Measurements from ENCODE around the gene SKI.
"Not testable (repeated sequence)": the region's sequence is repeated elsewhere in the genome, so short reads cannot be mapped to it uniquely, and the experiment has no call there.

The SKI gene

DNA sequence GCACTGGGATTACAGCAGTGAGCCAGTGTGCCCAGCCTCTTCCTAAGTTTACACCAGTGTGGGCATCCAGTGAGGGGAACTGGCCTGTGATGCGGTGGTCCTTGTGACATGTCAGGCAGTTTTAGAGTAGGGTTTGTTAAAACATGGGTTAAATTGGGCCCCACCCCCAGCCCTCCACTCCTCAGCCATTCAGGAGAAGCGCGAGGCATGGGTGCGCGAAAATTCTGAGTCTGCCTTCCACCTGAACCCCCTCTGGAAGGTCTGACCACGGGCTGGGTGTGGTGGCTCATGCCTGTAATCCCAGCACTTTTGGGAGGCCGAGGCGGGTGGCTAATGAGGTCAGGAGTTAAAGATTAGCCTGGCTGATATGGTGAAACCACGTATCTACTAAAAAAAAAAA, 51.7 kb downstream of the SKI start:
- no peak for DNase-seq

DNA sequence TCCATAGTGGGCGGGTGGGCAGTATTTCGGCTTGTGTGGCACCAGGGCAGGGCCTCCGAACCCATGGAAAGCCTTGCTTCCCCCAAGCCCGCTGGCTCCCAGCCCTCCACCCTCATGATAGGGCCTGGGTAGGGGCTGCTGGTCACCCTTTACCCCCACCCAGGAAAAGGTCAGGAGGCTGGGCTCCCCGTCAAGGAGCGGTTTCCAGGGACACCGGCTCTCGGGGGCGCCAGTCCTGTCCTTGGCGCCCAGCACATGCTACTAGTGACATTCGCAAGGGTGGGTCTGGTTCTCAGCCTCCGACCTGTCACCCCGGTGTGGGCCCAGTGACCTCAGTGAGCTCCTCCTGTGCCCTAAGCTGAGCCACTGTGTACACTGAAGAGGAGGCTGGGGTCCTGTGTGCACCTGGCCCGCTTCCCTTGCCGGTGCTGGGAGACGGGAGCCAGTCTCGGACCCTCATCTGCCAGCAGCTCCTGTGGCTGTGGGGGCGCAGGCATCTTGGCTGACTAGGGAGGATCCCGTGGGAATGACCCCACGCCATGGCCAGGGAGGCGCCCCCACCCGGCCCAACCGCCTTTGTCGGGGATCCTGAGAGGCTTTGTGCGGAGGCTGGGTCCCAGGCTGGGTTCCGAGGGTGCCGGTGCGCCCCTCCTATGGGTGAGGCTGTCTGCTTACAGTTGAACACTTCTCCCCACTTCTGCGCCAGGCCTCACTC, 54.6 kb downstream of the SKI start:
- DNase-seq, result no peak

DNA sequence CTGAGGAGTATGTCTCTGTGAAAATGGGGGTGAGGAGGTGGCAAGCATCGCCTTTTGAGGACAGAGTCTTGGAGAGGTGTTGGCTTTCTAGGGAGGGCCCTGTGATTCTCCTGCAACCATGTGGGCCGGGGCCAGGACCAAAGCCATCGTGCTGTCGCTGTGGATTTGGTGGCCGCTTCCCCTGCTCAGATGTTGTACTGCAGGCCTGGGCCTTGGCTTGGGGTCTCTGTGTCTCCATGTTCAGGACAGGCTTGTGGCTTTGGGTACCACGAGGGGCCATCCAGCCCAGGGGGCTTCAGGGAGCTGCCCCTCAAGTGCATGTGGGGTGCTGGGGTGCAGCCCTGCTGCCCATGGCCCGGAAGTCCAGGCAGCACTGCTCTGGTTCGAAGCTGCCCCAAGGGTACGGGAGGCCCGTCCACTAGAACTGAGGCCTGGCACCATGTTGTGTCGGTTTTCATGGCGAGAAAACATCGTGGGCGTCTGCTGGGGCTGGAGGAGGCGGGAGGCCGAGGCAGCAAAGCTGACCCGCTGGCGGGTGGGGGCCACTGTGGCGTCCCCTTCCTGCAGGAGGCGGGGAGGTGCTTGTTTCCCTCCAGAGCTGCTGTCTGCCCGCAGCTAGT, 55.4 kb downstream of the SKI start:
- DNase-seq, result no peak

DNA sequence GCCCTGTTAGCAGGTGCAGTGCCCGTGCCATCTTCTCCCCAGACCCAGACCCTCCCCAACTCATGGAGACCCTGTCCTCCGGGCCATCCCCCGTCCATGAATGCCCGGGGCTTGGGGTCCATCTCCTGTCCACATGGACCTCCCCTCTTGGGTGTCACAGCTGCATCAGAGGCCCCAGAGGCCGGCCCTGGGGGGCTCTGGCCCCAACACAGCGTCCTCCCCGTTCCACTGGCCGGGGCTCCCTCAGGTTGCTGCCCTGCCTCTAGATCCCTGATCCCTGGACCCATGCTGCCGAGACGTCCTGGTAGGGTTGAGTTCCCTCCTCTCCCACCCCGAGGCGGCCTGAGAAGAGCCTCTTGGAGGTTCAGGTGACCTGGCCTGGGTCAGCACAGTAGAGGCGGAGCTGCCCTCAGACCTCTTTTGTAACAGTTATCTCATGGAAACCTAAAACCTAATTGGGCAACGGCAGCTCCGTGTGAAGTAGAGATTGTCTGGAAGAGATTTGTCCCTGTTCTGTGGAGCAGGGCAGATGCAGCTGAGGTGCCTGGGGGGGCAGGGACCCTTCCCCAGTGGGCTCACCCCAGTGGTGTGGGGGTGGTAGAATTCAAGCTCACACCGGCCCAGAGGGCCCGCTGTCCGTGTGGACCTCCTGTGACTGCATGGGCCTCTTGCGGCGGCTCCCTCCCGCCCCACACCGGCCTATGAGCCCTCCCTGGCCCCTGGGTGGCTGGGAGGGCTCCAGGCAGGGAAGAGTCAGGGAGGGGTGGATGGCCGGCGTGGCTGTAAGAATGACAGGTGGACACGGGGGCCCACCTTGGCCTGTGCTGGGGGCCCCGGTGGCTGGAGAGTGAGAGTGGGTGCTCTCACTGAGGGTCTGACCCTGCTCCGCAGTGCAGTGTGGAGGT, 56.1 kb downstream of the SKI start:
- no peak for DNase-seq

DNA sequence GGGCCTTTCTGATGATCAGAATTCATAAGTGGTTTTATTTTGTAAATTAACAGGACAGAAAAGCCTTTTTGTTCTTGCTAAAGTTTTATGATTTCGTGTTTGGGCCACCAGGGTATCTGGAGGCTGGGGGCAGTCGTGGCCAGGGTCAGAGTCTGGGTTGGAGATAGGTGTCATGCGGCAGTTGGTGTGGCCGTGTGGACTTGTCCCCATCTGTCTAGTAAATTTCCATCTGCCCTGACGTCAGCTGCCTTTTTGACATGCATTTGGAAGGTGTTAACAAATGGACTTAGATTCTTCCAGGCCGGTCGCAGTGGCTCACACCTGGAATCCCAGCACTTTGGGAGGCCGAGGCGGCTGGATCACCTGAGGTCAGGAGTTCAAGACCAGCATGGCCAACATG, 56.8 kb downstream of the SKI start:
- DNase-seq, result no peak

DNA sequence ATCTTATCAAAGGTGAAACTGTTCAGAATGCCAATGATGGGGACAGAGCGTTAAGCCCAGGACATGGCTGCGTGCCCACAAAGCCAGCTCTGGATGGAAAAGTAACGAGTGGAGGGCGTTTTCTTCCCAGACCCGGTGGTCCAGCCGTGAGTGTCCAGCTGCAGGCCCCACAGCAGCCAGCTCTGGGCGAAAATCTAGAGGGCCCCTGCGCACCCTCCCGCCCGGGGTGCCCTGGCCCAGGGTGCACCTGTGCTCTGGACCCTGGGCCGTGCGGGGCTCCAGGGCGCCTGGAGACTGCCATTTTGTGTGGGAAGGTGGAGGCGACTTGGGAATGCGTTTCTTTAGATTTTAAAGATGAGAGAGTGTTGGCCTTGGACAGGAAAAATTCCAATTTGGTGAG, 58.8 kb downstream of the SKI start:
- no peak for DNase-seq

DNA sequence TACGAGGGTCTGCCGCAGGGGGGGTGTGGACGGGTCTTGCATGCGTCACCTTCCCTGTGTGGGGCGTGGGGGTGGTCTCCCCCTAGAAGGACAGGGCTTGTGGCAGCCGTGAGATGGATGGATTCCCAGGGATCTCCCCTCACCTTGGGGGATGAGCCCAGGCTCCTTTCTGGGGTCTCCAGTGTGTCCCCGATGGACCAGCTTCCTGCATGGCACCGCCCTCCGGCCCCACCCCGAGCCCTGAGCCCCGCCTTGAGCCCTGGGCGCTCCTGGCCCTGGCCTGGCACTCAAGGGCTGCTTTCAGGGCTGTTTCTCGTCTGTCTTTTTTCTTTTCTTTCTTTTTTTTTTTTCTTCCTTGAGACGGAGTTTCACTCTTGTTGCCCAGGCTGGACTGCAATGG, 59.5 kb downstream of the SKI start:
- DNase-seq, result no peak

DNA sequence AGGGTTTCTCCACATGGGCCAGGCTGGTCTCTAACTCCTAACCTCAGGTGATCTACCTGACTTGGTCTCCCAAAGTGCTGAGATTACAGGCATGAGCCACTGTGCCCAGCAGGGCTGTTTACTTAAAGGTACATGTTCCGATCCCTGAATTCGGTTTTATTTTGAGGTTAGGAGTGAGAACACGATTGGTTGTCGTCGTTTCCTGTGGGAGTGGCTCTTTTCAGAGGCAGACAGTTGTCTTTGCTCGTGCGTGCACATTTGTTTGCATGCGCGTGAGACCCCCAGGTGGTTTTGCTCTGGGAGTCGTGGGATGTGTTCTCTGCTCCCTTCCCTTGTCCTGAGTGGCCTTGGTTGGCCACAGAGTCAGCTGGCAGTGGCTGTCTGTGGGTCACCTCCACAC, 60.2 kb downstream of the SKI start:
- no peak for DNase-seq

DNA sequence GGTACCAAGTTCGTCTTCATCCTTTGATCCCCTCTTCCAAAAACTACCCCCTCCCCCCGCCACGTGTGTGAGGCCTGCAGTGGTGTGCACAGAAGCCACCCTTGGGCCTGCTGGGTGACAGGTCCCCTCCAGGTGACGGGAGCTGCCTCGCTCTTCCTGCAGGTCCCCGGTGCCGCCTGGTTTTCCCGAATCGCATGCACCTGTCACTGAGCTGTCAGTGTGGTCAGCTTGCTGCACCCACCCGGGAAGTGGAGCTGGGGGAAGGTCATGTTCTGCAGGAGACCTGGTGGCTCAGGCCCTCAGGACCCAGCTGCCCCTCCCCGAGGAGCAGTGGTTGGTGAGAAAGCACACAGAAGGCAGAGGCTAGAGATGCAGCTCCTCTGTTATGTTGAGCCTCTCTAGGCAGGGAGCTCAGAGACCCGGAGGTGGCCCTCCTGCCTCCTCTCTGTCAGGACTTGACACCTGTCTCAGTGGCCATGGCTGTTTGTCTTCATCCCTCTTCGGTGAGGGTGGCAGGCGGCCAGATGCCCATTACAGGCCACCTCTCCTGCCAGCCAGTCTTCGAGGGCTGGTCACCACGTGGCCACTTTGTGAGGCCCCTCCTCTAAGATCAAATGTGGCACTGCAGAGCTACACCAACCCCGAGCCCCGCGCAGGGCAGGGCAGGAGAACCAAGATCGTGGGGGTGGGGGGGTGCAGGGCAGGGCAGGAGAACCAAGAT, 60.9 kb downstream of the SKI start:
- no peak for DNase-seq

DNA sequence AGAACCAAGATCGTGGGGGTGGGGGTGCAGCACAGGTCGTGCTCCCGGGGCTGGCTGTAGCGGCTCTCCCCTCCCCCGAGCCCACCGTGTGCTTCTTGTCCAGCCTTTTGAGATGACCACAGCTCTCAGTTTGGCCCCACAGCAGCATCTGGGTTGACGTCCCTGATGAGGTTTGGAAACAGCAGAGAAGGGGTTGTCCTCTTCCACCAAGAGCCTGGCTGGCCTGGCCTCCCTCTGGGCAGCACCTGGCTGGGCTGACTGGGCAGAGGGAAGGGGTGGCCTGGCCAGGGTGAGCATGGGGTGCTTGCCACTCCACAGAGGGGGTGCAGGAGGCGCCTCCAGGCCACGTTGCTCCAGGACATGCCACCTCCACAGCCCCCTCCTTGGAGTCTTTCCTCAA, 61.5 kb downstream of the SKI start:
- no peak for DNase-seq

DNA sequence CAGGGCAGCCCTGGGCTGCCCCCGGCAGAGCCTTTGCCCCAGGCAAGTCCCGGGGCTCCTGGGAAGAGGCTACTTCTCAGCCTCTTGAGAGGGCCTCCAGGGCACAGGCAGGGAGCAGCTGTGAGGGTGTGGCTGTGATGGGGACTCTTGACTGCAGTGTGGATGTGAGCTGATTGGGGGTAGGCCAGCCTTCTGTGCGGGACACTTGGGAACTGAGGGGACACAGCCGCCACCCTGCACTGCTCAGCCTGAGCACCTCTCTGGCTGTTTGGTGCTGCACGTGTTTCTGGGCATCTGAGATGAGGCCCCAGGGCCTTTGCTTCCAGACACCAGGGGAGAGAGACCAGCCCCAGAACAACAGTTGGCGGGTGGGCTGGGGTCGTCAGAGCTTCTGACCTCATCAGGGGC, 62.1 kb downstream of the SKI start:
- no peak for DNase-seq

DNA sequence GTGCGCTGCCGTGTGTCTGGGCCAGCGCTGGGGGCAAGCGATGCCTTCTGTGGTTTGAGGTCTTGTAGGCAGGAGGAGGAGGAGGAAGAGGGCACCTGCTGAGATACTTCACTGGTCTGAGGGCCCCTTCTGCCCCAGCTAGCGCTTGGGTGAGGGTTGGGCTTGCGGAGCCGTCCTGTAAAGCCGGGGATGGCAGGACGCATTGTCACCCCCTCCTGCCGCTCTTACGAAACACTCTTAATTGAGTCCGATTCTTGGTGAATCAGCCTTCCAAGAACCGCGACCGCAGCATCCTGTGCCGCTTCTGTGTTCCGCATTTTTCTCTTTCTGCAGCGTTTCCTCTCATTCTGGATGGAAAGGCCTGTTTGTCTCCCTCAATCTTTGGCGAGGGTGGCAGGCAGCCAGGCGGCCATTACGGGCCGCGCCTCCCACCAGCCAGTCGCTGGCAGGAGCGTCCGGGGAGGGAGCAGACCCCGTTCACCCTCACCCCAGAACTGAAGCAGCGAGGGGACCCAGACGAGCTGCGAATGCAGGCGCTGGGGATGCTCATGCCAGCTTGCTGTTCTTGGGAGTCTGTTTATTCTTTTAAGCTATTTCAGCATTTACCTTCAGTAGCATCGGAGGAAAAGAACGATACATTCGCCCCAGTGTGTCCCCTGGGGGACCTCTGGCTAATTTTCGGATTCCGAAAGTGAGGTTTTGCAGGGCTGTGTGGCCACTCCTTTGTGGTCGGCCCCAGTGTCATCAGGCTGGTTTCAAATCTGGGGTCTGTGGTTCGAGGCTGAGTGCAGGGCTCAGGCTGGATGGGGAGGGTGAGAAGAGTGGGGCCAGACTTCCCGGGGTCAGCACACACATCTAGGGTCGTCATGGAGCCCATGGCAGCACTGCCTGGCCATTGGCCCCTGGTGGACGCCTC, 62.7 kb downstream of the SKI start:
- no peak for DNase-seq

DNA sequence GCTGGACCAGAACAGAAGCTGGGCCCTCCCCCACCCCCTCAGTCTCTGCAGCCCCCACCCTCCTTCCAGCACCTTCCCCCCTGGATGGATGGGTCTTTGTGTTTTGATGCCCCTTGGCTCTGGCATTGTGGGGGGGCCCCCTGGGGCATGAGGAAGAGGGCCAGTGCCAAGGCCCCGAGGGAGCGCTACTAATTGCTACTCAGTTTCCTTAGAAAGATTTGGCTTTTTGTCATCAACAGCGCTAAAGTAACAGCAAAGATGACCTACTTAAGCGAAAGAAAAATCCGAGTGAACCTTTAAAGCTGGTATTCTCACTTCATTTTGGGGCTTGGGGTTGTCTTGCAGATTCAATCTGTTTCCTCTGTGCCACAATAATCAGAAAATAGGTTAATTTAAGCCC, 63.5 kb downstream of the SKI start:
- no peak for DNase-seq

DNA sequence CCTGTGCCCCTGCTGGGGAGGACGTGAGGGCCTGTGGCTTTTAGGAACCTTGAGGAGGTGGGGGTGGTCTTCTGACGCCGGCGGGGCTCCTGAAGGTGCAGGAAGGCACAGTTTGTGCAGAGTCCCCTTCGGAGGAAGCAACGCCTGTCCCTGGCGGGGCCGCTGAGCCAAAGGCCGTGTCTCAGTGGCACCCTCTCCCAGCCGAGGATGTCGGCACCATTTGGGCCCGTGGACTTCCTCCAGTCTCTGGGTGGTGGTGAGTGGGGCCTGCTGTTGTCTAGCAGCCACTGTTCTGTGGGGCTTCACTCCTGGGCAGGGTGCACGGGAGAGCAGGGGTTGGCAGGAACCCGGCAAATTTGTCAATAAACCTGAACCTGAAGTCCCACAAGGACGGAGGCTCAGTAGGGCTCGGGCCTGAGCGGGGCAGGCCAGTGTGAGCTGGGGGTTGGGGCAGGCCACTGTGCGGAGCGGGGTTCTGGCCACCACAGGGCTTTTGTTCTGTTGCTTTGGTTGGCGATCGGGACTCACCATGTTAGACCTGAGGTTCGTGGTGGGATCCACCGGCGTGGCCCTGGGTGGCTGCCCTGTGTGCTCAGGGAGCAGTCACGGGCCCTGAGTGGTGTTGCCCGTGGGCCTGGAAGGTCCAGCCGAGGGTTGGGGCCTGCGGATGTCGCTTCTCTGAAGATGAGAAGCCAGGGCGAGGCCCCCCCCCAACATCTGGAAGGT, 64.8 kb downstream of the SKI start:
- no peak for DNase-seq

DNA sequence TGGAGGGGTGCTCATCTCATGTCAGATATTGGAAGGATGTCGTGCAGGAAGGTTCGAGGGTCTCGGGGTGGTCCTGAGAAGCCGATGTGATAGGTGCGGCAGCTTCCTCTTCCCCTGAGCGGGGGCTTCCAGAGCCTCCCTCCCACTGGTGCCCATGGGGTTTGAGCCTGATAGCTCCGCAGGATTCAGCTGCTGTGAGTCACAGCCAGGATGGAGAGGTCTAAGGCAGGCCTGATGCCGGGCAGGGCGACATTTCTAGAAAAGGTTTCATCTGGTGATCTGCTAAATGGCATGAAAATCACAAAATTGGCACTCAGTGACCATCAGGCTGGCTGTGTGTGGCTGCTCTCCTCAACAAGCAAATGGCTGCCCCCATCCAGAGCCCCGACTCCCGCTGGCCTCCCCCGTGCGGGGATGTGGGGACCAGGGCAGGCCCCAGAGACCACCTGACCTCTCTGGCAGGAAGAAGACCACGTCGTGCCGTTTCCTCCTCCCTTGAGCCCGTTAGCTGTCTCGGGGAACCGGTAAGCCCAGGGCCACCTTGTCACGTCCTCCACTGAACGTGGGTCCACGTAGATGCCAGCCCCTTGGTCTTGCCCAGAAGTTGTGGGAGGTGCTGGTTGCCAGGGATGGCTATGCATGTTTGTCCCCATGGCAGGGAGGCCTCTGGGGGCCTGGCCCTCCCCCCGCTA, 66.1 kb downstream of the SKI start:
- DNase-seq, result no peak

DNA sequence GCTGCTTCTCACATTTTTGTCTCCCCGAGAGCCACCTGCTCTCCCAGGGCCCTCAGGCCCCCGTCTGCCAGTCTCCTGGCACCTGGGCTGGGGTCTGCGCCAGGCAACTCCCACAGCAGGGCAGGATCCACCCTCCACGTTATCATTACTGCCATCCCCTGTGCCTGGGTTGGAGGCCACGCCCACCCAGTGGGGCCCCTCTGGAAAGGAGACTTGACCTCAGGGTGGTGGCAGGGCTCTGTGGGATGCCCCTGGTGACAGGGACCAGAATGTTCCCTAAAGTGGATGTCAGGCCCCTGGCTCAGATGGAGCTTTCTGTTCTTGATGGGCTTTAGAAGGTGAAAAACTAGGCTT, 66.6 kb downstream of the SKI start:
- DNase-seq, result no peak

DNA sequence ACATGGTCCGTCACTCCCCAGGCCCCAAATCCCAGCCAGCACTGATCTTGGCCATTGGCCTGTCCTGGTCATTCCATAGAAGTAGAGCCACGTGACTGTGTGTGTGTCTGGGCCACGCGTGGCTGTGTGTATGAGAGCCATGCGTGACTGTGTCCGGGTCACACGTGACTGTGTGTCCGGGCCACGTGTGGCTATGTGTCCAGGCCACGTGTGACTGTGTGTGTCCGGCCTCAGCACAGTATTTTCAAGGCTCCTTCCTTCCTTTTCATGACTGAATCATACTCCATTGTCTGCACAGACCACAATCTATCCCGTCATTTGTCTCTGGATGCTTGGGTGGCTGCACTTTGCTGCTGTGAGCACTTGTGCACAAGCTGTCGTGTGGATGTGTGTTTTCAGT, 67.4 kb downstream of the SKI start:
- DNase-seq, result no peak

DNA sequence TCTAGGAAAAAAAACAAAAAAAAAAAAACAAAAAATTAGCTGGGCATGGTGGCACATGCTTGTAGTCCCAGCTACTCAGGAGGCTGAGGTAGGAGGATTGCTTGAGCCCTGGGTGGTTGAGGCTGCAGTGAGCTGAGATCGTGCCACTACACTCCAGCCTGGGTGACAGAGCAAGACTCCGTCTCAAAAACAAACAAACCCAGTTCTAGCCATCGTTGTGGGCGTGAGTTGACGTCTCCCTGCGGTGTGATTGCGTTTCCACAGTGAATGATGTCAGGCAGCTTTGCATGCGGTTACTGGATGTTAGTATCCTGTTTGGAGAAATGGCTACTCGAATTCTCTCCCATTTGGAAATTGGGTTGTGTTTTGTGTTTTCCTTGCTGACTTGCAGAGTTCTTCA, 68.1 kb downstream of the SKI start:
- not testable (repeated sequence) for DNase-seq

DNA sequence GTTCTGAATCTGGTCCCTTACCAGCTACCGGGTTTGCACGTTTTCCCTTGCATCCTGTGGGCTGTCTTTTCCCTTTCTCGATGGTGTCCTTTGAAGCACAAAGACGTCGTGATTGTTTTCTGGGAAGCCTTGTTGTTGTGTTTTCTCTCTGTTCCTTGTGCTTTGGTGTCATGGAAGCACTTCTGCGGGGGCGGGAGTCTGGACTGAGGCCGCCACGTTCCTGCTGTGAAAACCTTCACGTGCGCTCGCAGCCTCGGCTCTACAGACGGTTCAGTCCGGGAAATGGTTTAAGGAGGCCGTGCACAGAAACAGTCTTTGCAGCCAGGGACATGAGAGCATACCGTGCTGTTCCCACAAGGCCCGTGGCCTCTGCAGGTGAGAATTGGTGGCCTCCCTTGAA, 68.5 kb downstream of the SKI start:
- DNase-seq, result no peak

DNA sequence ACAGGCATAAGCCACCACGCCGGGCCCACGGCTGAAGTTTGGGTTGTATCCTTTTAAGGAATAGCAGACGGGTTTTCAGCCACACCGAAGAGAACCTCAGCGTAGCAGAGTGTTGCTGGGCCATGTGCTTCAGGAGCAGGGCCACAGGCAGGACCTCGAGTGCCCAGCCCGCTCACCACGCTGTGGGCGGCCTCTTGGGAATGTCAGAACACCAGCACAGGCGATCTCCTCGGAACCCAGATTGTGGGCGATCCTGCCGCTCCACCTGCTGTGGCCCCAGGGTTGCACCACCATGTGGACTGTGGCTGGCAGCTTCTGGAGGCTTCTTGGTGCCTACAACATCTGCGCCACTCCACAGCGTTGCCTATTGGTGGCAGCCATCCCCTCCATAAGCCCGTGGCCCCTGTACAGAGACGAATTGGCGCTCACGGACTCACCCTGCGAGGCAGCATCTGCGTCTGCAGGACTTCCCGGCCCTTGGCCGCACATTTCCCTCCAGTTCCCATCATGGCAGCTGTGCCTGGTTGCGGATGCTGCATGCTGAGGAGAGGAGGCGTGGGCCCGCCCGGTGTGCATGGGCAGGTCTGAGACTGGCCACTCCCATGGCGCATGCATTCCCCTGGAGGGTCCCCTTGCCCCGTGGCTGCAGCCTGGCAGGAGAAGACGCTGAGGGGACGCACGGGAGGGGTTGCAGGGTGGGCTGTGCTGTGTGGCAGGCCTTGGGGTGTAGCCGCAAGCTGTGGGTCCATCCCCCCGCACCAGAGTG, 69.3 kb downstream of the SKI start:
- DNase-seq, result no peak

Data from NCI-H1417 treated with DMSO at 0.1 percent for 48 hours (cell line).